Left lung (tissue), 10 donors: ENCODE results near the gene EIF4E1B. TPM values are rescaled to one million over a fixed set of nuclear protein-coding genes. Genes with fewer than 3 reads are reported as not detected.
A peak's percentile ranks its signal among the peaks of the same experiment; 100 is the strongest.

ENCODE experiments used
- ATAC-seq: fragments of 200-7000 bp; cut with Tn5 transposase; one replicate; pipeline ENCODE4 v1.9.1; 2020; ENCODE audit warnings: moderate library complexity
- DNase-seq, 4 donors: peaks; one replicate each; pipeline ENCODE4 v3.0.0-alpha.2; 2013 to 2020
- H3K27ac ChIP-seq, 2 donors: fragments of 200-600 bp; sonication (generic) in 1 of 2; one replicate each; pipeline versions ENCODE4 v1.5.0 to v1.8.0; 2020 to 2021
- H3K27me3 ChIP-seq, 2 donors: fragments of 200-600 bp; sonication (generic) in 1 of 2; one replicate each; pipeline versions ENCODE4 v1.5.0 to v1.8.0; 2020 to 2021
- H3K36me3 ChIP-seq, 2 donors: fragments of 200-600 bp; sonication (generic) in 1 of 2; one replicate each; pipeline versions ENCODE4 v1.5.0 to v1.8.0; 2020 to 2021
- H3K4me1 ChIP-seq, 2 donors: fragments of 200-600 bp; one replicate each; pipeline ENCODE4 v1.8.0; 2021
- H3K4me3 ChIP-seq, 2 donors: fragments of 200-600 bp; sonication (generic) in 1 of 2; one replicate each; pipeline versions ENCODE4 v1.5.0 to v1.8.0; 2020 to 2021; ENCODE audit warnings: mild to moderate bottlenecking in 1 of 2
- H3K9me3 ChIP-seq, 2 donors: fragments of 200-600 bp; sonication (generic) in 1 of 2; one replicate each; pipeline versions ENCODE4 v1.5.0 to v1.8.0; 2020 to 2021
- CTCF ChIP-seq, 2 donors: fragments of 200-600 bp; sonication (generic) in 1 of 2; IDR thresholded peaks; one replicate each; pipeline versions ENCODE4 v1.5.0 to v1.8.0; 2021; ENCODE audit warnings: antibody characterized with exemption in 2 of 2
- intact Hi-C, 2 donors: fragments of 100-400 bp; cut with DNase I; formaldehyde crosslinking; loops; one replicate each; pipeline versions ENCODE4 v1.11.2 to v1.14.2; 2022
- polyA plus RNA-seq, 6 donors: library from polyadenylated mRNA; unstranded; fragments of 120-200 nt; gene quantifications; one replicate each; pipeline ENCODE4 v1.2.1, GENCODE V29; 2013; ENCODE audit not compliant: insufficient read length in 6 of 6
- total RNA-seq, 2 donors: library from RNA; stranded (reverse); fragmentation: NEBNext Ultra II Directional; extraction: Animal tissue kit (Norgen Biotek cat#: 25700); gene quantifications; one replicate each; pipeline ENCODE4 v1.2.1, GENCODE V29; 2021
- donor health status: DM: no; HTN: yes; CAD: no.
- donor health status: DM: no; HTN: no; CAD: no.

Gene EIF4E1B
- total and polyA plus RNA-seq, 8 donors: 0.07 to 0.10 (median 0.08) TPM; not detected in 5

DNA sequence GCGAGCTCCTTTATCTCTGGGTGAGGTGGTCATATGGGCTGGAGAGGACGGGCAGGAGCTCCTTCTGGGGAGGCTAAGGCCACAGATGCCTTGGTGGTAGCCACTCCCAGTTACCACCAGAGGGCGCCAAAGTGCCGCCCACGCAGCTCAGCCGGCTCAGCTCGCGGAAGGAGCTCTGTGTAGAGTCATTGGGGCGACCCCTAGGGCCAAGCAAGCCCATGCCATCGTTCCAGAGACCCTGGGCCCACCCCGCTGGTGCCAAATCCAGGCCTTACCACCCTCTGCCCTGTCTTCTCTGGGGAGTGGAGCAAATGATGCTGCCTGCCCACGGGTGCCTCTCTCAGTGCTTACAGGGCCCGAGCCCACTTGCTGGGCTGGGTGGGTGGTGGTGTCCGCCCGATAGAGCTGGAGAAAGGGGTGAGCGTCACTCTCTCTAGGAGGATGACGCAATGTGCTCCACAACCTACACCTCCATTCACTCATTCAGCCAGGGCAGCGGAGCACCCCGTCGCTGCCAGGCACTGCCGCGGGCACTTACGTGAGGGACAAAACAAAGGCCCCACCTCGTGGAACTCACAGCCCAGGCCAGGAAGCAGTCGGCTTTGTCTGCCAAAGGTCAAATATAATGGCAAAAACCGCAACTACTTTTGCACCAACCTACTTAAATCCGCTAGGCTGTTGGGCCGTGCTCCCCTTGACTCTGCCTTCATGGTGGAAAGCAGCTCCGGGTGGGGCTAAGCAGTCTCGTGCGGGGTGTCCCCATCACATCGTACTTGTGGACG, 30.6 kb downstream of the EIF4E1B start:
- Histone ChIP-seq H3K36me3 (peaks cover 0 to 10% of the 10 kb centered on the region in 2 donors), H3K9me3 (no peaks in the 10 kb centered on the region), H3K27me3 (peaks cover 5 to 51% of the 10 kb centered on the region in 2 donors), H3K4me3 (no peak overlapping the region), H3K4me1 (peaks cover 9 to 25% of the 10 kb centered on the region in 2 donors), H3K27ac (no peak overlapping the region)
- TF ChIP-seq CTCF (IDR thresholded peaks at IDR 0.05): peak; percentile 97 to 99
- ATAC-seq: peak; percentile 85
- DNase-seq: peak; percentile 65 to 93 (median 80)
- intact Hi-C loops: no loop called here

- intact Hi-C loops: no loop called here
- H3K27ac ChIP-seq: no peak overlapping the region
Observed at GRCh38 chr5:176661676-176662075, 31.2 kb downstream of the EIF4E1B start.

DNA sequence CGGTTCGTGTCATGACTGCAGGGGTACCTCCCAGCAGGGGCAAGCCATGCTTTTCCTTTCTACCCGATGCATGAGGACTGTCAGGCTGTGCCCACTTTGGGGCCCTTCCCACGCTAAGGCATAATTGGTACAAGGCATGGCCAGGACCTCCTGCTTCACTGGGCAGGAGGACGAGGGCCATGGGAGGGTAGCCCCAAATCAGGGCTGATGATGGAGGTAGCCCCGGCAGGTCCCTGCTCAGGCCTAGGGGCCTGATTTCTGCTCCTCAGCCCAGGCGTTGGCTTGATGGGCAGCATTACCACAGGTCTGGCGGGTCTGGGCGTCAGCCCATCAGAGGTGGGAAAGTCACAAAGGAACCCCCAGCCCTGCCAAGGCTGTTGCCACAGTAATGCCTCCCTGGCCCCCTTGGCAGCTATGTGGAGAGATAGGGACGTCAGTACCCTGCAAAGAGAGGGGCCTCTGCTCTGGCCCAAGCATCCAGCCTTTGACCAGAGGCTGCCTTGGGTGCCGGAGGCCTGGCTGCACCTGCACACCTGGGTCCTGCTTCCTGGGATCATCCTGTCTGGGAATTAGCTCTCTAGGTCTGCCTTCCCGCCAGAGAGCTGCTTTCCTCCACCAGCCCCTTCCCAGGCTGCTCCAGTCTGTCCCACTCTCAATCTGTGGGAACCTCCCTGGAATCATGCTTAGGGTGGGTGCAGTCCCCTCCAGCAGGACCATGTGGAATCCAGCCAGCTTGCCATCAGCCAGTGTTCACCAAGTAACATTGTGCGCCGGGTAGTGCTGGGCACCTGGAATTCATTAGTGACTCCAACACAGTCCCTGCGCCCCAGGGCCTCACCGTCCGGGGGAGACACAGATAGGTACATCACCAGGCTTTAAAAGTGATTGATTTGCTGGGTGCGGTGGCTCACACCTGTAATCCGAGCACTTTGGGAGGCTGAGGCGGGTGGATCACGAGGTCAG, 32.2 kb downstream of the EIF4E1B start:
- Histone ChIP-seq H3K27ac (no peak overlapping the region), H3K9me3 (no peaks in the 10 kb centered on the region), H3K4me3 (no peak overlapping the region), H3K36me3 (no peaks in the 10 kb centered on the region), H3K27me3 (peaks cover 5 to 58% of the 10 kb centered on the region in 2 donors), H3K4me1 (peaks cover 9 to 25% of the 10 kb centered on the region in 2 donors)
- no peak for TF ChIP-seq CTCF (IDR thresholded peaks at IDR 0.05)
- DNase-seq (no peak), ATAC-seq (no peak)
- intact Hi-C loops: no loop called here

More at GRCh38 chr5:176661676-176662075, 31.2 kb downstream of the EIF4E1B start:
- H3K36me3 ChIP-seq: peaks cover 0 to 5% of the 10 kb centered on the region in 2 donors
- H3K4me1 ChIP-seq: peaks cover 9 to 25% of the 10 kb centered on the region in 2 donors
- TF ChIP-seq CTCF (IDR thresholded peaks at IDR 0.05): no peak
- H3K4me3 ChIP-seq: no peak overlapping the region
- DNase-seq (no peak), ATAC-seq (no peak)
- H3K9me3 ChIP-seq: no peaks in the 10 kb centered on the region
- H3K27me3 ChIP-seq: peaks cover 5 to 56% of the 10 kb centered on the region in 2 donors

DNA sequence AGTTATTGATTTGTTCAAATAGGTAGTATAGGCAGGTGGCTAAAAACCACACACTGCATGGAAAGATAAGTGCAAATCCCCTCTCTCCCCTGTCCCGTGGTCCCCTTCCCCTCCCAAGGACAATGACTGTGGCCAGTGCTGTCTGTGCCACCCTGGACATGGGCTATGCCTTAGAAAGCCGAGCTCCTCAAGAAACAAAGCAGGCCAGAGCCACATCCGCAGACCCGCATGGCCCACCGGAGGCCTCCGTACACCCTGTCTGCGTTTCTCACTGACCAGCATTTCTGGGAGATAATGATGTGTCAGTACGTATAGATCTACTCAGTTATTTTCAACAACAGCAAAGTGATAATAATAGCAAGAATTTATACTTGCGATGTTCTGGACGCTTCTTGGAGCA, 33.1 kb downstream of the EIF4E1B start:
- intact Hi-C loops: no loop called here
- Histone ChIP-seq H3K4me3 (no peak overlapping the region), H3K4me1 (peaks cover 6 to 17% of the 10 kb centered on the region in 2 donors), H3K27ac (no peak overlapping the region), H3K9me3 (no peaks in the 10 kb centered on the region), H3K36me3 (no peaks in the 10 kb centered on the region), H3K27me3 (peaks cover 5 to 67% of the 10 kb centered on the region in 2 donors)
- ATAC-seq (no peak), DNase-seq (peak in 1 of 4 donors; percentile 40)
- TF ChIP-seq CTCF (IDR thresholded peaks at IDR 0.05): no peak

DNA sequence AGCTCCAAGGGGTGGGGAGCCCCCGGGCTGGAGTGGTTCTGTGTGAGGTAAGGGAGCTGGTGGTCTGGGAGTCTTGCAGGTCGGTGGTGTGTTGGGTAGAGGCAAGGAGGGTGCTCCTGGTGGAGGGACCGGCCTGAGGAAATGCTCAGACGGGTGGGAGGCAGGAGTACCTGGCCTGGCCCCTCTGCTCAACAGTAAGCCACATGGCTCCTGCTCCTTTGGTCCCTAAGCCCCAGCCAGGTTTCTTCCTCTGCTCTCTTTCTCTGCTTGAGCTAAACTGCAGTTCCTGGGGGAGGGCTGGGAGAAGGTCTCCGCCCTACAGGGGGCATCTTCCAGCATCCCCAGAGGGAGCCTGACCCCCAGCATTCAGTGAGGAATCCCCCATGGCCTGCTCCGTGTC, 34.0 kb downstream of the EIF4E1B start:
- no peak for TF ChIP-seq CTCF (IDR thresholded peaks at IDR 0.05)

More for the DNA sequence above, 34.0 kb downstream of the EIF4E1B start:
- Histone ChIP-seq H3K4me3 (no peak overlapping the region), H3K4me1 (peaks cover 0 to 7% of the 10 kb centered on the region in 2 donors), H3K27me3 (peaks cover 5 to 75% of the 10 kb centered on the region in 2 donors), H3K36me3 (no peaks in the 10 kb centered on the region), H3K9me3 (no peaks in the 10 kb centered on the region), H3K27ac (no peak overlapping the region)
- DNase-seq: no peak
- intact Hi-C loops: no loop called here
- no peak for ATAC-seq
